WTC11 (cell line): ENCODE measurements around the gene ROPN1L. TPM values are rescaled to one million over a fixed set of nuclear protein-coding genes. Genes with fewer than 3 reads are reported as not detected.

Experiments
- ATAC-seq: fragments of 200-7000 bp; cut with Tn5 transposase; 2 replicates; pipeline ENCODE4 v1.10.0; 2021; ENCODE audit warnings: mild to moderate bottlenecking, moderate library complexity
- CTCF ChIA-PET: fragments of 300-600 bp; sonication (Branson Sonifier 250); formaldehyde crosslinking; loops from one replicate; lab custom pipeline; 2021; ENCODE audit warnings: antibody characterized with exemption; lab: Charles Lee
- POLR2A ChIA-PET: fragments of 350-600 bp; sonication (Branson Sonifier 250); formaldehyde crosslinking; loops from one replicate; lab custom pipeline; 2021; ENCODE audit warnings: antibody characterized with exemption; lab: Charles Lee
- DNase-seq: peaks from one replicate; pipeline ENCODE4 v3.0.0; 2021; ENCODE audit warnings: low spot score
- H3K27ac Mint-ChIP-seq: 2 replicates; pipeline ENCODE4 v1.8.0; 2021; ENCODE audit warnings: mixed read lengths
- H3K27me3 Mint-ChIP-seq: 2 replicates; pipeline ENCODE4 v1.8.0; 2021; ENCODE audit warnings: low read depth, mild to moderate bottlenecking, moderate library complexity, mixed read lengths
- H3K36me3 Mint-ChIP-seq: 2 replicates; pipeline ENCODE4 v1.8.0; 2021; ENCODE audit warnings: mixed read lengths
- H3K4me1 Mint-ChIP-seq: 2 replicates; pipeline ENCODE4 v1.8.0; 2022; ENCODE audit warnings: mixed read lengths
- H3K4me3 Mint-ChIP-seq: 2 replicates; pipeline ENCODE4 v1.8.0; 2021; ENCODE audit warnings: mild to moderate bottlenecking, moderate library complexity, mixed read lengths
- H3K9me3 Mint-ChIP-seq: 2 replicates; pipeline ENCODE4 v1.8.0; 2021; ENCODE audit warnings: mixed read lengths
- ATF6 ChIP-seq: sonication (generic); formaldehyde crosslinking; IDR thresholded peaks from 2 replicates; pipeline ENCODE4 v1.8.1; 2023; ENCODE audit warnings: mild to moderate bottlenecking, missing genetic modification reagents
- CREB1 ChIP-seq: sonication (generic); formaldehyde crosslinking; IDR thresholded peaks from 2 replicates; pipeline ENCODE4 v1.8.0; 2023; ENCODE audit warnings: mild to moderate bottlenecking, missing genetic modification reagents
- CTCF ChIP-seq: fragments of 200-600 bp; IDR thresholded peaks from 2 replicates; pipeline ENCODE4 v1.8.0; 2022; ENCODE audit warnings: antibody characterized with exemption
- ETV6 ChIP-seq: sonication (generic); formaldehyde crosslinking; IDR thresholded peaks from 2 replicates; pipeline ENCODE4 v1.8.1; 2022; ENCODE audit warnings: mild to moderate bottlenecking, missing genetic modification reagents
- FOXJ3 ChIP-seq: sonication (generic); formaldehyde crosslinking; IDR thresholded peaks from 2 replicates; pipeline ENCODE4 v1.9.0; 2021; ENCODE audit warnings: missing genetic modification reagents, mild to moderate bottlenecking, borderline replicate concordance
- FOXP1 ChIP-seq: sonication (generic); formaldehyde crosslinking; IDR thresholded peaks from 2 replicates; pipeline ENCODE4 v1.8.0; 2022; ENCODE audit warnings: missing genetic modification reagents, mild to moderate bottlenecking, moderate library complexity, borderline replicate concordance
- GTF2I ChIP-seq: fragments of 250-450 bp; sonication (Bioruptor Pico); conservative IDR thresholded peaks from 2 replicates; pipeline ENCODE4 v1.4.0; 2021; ENCODE audit warnings: mild to moderate bottlenecking
- JUN ChIP-seq: sonication (generic); formaldehyde crosslinking; IDR thresholded peaks from 2 replicates; pipeline ENCODE4 v1.8.0; 2023; ENCODE audit warnings: mild to moderate bottlenecking, missing genetic modification reagents
- NFYB ChIP-seq: sonication (generic); formaldehyde crosslinking; conservative IDR thresholded peaks from 2 replicates; pipeline ENCODE4 v1.8.0; 2022; ENCODE audit warnings: low read depth, missing genetic modification reagents
- SP1 ChIP-seq: sonication (generic); formaldehyde crosslinking; conservative IDR thresholded peaks from 2 replicates; pipeline ENCODE4 v1.8.1; 2022; ENCODE audit warnings: missing genetic modification reagents
- TEAD1 ChIP-seq: sonication (generic); formaldehyde crosslinking; IDR thresholded peaks from 2 replicates; pipeline ENCODE4 v1.8.0; 2022; ENCODE audit warnings: mild to moderate bottlenecking, missing genetic modification reagents
- ZMAT4 ChIP-seq: fragments of 250-450 bp; sonication (Bioruptor Pico); IDR thresholded peaks from 2 replicates; pipeline ENCODE4 v1.9.0; 2021; ENCODE audit warnings: mild to moderate bottlenecking
- ZNF317 ChIP-seq: sonication (generic); formaldehyde crosslinking; IDR thresholded peaks from 2 replicates; pipeline ENCODE4 v1.8.1; 2023; ENCODE audit warnings: low read depth, mild to moderate bottlenecking, moderate library complexity, missing genetic modification reagents, borderline replicate concordance
- ZNF425 ChIP-seq: fragments of 250-450 bp; sonication (Bioruptor Pico); conservative IDR thresholded peaks from 2 replicates; pipeline ENCODE4 v1.9.0; 2021; ENCODE audit warnings: mild to moderate bottlenecking
- total RNA-seq: library from RNA; stranded (reverse); gene quantifications from 3 replicates; pipeline ENCODE4 v1.2.3, GENCODE V29; 2021
- TF ChIP-seq, protein P1 (sequence below): sonication (generic); formaldehyde crosslinking; IDR thresholded peaks from 2 replicates; pipeline ENCODE4 v1.8.1; 2022; ENCODE audit warnings: low read depth, mild to moderate bottlenecking, moderate library complexity, missing genetic modification reagents, borderline replicate concordance
- TF ChIP-seq, protein P2 (sequence below): sonication (generic); formaldehyde crosslinking; IDR thresholded peaks from 2 replicates; pipeline ENCODE4 v1.8.0; 2023; ENCODE audit warnings: mild to moderate bottlenecking, missing genetic modification reagents

ROPN1L gene
- total RNA-seq, 1 experiment from 2014 or later, result not detected

GRCh38 chr5:10421896-10422691 lies 19.6 kb upstream of the ROPN1L start:
- ATAC-seq, result no peak

GRCh38 chr5:10423022-10423421 lies 18.7 kb upstream of the ROPN1L start:
- no peaks in the 10 kb centered on the region for H3K27me3 Mint-ChIP-seq
- DNase-seq (no peak), ATAC-seq (peak; percentile 77)
- H3K27ac Mint-ChIP-seq, result peak overlapping the region; percentile 53; the same call in 1 of the 2 replicates
- TF ChIP-seq, protein P1, sequence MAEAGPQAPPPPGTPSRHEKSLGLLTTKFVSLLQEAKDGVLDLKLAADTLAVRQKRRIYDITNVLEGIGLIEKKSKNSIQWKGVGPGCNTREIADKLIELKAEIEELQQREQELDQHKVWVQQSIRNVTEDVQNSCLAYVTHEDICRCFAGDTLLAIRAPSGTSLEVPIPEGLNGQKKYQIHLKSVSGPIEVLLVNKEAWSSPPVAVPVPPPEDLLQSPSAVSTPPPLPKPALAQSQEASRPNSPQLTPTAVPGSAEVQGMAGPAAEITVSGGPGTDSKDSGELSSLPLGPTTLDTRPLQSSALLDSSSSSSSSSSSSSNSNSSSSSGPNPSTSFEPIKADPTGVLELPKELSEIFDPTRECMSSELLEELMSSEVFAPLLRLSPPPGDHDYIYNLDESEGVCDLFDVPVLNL, result no peak
- TF ChIP-seq FOXJ3 (CRISPR knock-in tag) (no peak), TEAD1 (CRISPR knock-in tag) (no peak), ZNF317 (CRISPR knock-in tag) (no peak), ATF6 (CRISPR knock-in tag) (no peak), ZNF425 (no peak), CTCF (no peak), FOXP1 (no peak), NFYB (CRISPR knock-in tag) (no peak), JUN (CRISPR knock-in tag) (no peak), GTF2I (CRISPR knock-in tag) (no peak), ETV6 (no peak), ZMAT4 (CRISPR knock-in tag) (no peak), CREB1 (CRISPR knock-in tag) (no peak)
- TF ChIP-seq, protein P2, sequence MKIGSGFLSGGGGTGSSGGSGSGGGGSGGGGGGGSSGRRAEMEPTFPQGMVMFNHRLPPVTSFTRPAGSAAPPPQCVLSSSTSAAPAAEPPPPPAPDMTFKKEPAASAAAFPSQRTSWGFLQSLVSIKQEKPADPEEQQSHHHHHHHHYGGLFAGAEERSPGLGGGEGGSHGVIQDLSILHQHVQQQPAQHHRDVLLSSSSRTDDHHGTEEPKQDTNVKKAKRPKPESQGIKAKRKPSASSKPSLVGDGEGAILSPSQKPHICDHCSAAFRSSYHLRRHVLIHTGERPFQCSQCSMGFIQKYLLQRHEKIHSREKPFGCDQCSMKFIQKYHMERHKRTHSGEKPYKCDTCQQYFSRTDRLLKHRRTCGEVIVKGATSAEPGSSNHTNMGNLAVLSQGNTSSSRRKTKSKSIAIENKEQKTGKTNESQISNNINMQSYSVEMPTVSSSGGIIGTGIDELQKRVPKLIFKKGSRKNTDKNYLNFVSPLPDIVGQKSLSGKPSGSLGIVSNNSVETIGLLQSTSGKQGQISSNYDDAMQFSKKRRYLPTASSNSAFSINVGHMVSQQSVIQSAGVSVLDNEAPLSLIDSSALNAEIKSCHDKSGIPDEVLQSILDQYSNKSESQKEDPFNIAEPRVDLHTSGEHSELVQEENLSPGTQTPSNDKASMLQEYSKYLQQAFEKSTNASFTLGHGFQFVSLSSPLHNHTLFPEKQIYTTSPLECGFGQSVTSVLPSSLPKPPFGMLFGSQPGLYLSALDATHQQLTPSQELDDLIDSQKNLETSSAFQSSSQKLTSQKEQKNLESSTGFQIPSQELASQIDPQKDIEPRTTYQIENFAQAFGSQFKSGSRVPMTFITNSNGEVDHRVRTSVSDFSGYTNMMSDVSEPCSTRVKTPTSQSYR, result no peak
- H3K9me3 Mint-ChIP-seq, result no peaks in the 10 kb centered on the region
- ChIA-PET POLR2A (no interaction called here), CTCF (interaction anchor here (0.6 to 3.9 kb wide), 16 partner anchors 8 to 272 kb away, joined by 3 to 38 read pairs (median 4); partner anchors contain the start of genes ANKRD33B and MARCHF6)
- no peak overlapping the region for H3K4me3 Mint-ChIP-seq
- H3K36me3 Mint-ChIP-seq, result peaks cover 35% of the 10 kb centered on the region
- peaks cover 21% of the 10 kb centered on the region for H3K4me1 Mint-ChIP-seq

More at GRCh38 chr5:10421896-10422691, 19.6 kb upstream of the ROPN1L start:
- H3K4me1 Mint-ChIP-seq, result peaks cover 21% of the 10 kb centered on the region
- peaks cover 37% of the 10 kb centered on the region for H3K36me3 Mint-ChIP-seq
- no peak overlapping the region for H3K4me3 Mint-ChIP-seq
- ChIA-PET CTCF (interaction anchor here (0.8 to 3.9 kb wide), 5 partner anchors 58 to 206 kb away, joined by 3 to 15 read pairs (median 6); no protein-coding TSS in a partner anchor), POLR2A (no interaction called here)
- no peak for DNase-seq
- no peaks in the 10 kb centered on the region for H3K27me3 Mint-ChIP-seq
- H3K9me3 Mint-ChIP-seq, result no peaks in the 10 kb centered on the region
- TF ChIP-seq SP1 (CRISPR knock-in tag), result no peak
- H3K27ac Mint-ChIP-seq, result peak overlapping the region; percentile 50
